ENCODE results near the gene TAMALIN.

TAMALIN gene

DNA sequence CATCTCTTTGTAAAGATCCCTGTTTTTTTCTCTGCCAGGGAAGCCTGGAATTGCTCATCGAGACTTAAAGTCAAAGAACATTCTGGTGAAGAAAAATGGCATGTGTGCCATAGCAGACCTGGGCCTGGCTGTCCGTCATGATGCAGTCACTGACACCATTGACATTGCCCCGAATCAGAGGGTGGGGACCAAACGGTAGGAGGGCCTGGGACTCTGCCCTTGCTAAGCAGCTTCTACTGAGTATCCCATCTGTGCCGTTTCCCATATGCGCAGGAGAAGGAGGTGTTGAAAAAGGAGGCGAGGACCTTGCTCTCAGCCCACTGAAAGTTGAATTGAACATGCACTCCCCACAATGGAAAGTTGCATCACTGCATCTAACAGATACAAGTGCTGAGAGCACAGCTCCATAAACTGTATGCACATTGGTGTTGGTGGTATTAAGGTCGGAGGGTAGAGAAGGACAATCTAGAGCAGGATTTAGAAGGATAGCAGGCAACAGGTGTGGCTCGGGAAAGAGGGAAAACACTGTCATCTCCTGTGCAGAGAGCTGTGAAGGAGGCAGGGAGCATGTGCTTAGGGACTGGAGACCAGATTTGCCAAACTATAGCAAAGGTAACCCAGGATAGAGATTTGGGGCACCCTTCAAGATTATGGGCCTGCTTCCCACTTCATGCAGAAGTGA is 21.5 kb upstream of the TAMALIN start:
- no peak for DNase-seq

DNA sequence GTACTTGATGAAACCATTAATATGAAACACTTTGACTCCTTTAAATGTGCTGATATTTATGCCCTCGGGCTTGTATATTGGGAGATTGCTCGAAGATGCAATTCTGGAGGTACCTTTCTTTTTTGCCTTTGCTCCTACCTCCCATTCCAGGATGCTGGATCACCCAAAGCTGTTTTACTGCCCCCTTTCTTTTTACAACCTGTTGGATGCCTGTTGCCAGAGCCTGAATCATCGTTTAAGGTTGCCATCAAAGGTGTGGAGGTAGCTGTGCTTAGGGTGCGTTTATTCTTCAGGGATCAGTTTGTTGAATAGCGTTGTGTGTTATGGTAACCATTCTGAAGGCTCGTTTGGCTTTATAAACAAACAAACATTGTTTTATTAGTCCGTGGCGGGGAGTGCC is 19.9 kb upstream of the TAMALIN start:
- DNase-seq, result no peak

DNA sequence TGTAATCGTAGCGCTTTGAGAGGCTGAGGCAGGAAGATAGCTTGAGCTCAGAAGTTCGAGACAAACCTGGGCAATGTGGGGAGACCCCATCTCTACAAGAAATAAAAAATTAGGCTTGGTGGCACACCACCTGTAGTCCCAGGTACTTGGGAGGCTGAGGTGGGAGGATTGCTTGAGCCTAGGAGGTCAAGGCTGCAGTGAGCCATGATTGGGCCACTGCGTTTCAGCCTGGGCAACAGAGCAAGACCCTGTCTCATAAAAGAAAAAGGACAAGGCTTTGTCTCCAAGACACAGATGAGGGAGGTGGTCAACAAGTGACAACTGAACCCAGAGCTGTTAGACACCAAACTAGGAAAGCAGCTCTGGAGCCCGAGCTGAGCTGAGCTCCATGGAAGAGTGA is 14.5 kb upstream of the TAMALIN start:
- DNase-seq, result no peak

DNA sequence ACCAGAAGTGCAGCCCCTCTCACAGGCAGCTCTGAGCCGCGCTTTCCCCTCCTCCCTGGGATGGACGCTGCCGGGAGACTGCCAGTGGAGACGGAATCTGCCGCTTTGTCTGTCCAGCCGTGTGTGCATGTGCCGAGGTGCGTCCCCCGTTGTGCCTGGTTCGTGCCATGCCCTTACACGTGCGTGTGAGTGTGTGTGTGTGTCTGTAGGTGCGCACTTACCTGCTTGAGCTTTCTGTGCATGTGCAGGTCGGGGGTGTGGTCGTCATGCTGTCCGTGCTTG is 12.3 kb upstream of the TAMALIN start:
- DNase-seq, result no peak

DNA sequence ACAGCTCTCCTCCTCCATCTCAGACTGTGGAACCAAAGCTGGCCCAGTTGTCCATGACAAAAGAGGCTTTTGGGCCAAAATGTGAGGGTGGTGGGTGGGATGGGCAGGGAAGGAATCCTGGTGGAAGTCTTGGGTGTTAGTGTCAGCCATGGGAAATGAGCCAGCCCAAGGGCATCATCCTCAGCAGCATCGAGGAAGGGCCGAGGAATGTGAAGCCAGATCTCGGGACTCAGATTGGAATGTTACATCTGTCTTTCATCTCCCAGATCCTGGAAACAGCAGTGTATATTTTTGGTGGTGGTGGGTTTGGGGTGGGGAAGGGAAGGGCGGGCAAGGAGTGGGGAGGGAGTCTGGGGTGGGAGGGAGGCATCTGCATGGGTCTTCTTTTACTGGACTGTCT is 11.8 kb upstream of the TAMALIN start:
- DNase-seq, result no peak

DNA sequence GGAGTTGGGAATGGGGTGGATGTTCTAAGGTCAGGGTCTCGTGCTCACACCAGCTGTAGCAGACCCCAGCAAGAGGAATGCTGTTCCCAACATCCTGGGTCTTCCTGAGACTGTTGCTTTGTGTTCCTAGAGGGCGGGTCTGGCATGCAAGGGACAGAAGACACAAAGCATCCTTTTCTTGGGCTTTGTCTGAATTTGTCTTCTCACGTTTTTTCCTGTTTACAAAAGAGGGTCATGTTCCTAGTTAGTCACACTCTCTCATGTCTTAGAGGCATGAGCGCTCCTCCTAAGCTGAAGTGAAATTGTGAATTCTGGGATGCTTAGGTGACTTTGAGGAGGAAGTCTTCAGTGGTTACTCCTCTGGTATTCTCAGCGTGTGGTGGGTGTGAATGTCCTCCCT is 9.6 kb upstream of the TAMALIN start:
- no peak for DNase-seq

DNA sequence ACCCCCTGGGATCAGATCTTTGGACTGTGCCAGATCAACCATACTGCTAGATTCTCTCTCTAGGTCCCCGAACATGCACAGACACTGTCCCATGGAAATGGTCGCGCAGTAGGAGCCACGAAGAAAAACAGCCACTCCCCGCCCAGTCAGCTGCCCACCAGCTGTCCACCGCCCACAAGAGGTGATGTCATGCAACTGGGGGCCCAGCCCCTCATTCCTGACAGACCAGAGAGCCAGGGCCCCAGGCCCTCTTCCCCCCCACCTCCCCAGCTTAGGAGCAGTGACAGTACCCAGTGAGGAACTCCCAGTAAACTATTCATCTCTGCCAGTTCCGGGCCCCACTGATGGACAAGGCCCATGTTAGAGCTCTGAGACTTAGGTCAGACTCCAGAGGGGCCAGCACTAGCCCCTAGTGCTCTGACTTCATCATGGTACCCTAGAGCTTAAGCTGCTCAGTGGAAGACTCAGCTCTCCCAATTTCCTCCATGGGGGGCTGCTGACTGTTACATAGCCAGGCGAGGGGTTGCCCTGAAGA is 3.7 kb upstream of the TAMALIN start:
- DNase-seq, result no peak

DNA sequence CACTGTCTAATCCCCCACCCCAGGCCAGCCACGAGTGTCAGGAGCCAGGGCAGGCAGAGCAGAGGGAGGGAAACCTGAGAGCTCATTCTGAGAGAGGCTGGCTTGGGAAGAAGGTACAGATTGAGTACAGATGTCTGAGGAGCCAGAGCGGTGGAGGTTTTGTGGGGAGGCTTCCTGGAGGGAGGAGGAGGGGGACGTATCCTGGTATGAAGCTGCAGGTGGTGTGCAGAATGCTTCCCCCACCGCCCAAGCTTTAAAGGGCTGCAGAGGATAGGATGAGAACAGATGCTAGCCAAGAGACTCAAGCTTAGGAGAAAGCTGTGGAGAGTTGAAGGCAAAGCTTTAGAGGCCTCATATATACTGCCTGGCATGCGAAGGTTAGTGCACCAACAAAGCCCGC is 3.2 kb upstream of the TAMALIN start:
- no peak for DNase-seq

DNA sequence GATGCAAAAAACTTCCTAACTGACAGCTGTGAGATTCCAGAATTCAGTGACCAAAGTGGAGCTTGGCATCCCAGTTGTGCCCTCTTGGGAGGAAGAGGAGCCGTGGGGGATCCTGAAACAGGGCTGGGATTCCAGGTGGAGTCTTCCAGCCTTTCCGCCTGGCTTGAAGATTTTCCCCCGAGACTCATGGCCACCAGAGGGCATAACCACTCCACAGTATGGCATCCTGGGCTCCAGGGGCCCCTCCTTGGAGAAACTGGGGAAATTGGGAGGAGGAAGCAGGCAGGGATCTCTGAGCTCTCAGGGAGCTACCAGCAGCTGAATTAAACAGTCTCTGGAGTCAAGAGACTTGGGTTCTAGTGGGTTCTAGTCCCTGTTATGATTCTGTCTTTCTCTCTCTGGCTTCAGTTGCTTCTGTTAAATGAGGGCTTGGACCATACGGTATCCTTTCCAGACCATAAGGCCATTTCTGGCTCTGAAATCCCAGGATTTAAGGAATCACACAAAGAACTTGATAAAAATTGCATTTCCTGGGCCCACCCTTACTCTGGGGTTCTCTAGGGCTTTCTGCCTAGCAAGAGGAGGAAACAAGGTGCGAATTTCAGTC is 2.6 kb upstream of the TAMALIN start:
- DNase-seq, result no peak

DNA sequence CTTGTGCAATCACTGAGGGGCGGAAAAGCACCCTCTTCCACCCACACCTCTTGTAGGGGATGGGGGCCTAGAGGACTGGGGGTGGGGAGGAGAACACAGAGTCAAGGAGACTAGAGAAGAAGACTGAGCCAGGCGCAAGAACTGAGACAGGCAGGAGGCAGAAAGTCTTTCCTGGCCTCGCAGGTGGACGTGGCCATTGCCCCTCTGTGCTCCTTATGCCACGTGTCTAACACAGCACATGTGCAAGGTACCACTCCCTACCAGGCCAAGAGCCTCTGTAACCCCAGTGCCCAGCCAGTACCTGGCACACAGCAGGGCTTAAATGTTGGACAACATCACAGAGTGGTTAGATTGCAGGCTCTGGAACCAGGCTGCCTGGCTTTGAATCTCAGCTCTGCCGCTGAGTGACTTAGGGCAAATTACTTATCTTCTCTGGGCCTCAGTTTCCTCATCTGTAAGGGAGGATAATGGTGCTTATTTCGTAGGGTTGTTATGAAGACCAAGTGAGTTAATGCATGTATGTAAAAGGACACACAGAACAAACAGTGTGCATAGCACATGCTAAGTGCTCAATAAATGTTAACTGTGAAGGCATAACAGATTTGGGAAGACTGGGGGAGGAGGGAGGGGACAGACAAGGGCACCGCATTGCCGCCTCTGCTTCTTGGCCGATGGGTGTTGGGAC is 1.4 kb upstream of the TAMALIN start:
- DNase-seq, result no peak

DNA sequence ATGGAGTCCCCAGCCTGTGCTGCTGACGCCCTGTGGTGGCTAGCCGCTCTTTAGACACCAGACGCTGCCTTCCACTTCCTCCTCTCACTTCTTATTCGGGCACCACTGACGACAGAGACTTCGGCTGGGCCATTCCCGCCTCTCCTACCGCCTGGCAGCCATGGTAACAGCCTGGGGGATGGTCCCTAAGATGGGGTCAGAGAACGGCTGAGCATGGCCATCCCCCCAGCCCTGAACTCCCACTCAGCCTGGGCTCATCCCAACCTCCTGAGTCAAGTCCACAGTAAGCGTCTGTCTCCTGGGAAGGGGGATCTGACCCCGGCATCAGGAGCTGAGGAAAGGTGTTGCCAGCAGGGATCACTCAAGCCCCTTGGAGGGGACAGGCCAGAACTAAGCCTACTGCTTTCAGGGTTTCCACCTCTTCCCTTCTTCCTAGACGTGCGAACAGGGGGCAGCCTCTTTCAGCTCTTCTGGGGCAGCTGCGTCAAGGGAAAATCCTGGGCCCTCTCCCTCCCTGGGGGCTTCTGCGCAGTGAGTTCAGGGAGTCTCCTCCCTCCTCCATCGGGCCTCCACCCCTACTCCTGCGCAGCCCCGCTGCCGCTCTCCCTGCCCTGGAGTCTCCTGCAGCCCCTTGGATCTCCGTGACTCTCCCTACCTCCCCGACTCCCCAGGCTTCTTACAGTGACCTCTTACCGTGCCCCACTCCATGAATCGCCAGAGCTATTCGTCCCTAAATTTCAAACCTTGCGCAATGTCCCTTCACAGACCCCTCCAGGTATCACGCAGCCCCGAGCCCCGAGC is 643 bp upstream of the TAMALIN start:
- DNase-seq, result no peak

DNA sequence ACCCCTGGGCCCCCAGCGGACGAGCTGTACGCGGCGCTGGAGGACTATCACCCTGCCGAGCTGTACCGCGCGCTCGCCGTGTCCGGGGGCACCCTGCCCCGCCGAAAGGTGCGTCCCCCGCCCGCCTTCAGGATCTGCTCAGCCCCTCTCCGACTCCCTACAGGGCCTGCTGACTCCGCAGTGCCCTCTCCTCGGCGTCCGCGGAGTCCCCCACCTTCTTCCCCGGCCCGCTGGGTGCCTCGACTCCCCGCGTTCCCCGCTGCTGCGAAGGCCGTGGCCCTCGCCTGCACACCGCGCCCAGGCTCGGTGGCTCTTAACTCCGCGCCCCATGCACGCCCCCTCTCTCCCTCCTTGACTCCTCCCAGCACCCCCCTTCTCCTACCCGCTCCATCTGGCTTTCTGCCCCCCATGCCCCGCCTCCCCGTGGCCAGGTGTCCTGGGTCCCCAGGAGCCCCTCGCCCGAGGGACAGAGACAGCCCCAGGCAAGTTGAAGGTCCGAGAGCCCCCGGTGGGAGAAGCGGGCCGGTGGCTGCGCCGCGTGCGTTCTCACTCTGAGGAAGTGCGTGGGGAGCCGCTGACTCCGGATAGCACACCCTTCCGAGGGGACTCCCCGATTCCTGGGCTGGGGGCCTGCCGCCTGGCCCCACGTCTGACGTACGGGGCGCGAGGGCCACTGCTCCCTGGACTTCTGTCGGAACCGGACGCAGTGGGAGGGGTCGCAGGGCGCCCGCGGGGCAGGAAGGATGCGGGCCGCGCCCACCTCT is 594 bp downstream of the TAMALIN start:
- DNase-seq, result peak; percentile 39

DNA sequence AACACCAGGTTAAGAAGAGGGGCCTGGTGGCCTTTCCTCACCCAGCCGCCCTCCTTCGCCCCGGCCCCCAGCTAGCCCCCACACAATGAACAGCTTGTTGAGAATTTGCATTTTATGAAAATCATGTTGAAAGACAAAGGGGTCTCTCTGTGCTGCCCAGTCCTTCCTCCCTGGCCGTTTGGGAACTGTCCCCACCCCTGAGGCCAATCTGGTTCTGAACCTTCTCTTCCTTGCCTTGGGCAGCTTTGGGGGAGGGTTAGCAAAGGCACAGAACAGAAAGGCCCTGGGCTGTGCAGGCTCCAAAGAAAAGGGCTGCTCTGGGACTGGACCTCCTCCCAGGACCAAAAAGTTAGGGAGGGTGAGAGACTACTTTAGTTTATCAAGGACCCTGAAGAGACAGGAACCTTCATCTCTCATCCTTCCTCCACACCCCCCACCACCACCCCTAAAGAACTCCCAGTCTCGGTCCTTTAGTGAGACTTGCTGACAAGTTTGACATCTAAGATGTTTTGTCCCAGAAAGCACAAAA is 1.3 kb downstream of the TAMALIN start:
- DNase-seq, result no peak

DNA sequence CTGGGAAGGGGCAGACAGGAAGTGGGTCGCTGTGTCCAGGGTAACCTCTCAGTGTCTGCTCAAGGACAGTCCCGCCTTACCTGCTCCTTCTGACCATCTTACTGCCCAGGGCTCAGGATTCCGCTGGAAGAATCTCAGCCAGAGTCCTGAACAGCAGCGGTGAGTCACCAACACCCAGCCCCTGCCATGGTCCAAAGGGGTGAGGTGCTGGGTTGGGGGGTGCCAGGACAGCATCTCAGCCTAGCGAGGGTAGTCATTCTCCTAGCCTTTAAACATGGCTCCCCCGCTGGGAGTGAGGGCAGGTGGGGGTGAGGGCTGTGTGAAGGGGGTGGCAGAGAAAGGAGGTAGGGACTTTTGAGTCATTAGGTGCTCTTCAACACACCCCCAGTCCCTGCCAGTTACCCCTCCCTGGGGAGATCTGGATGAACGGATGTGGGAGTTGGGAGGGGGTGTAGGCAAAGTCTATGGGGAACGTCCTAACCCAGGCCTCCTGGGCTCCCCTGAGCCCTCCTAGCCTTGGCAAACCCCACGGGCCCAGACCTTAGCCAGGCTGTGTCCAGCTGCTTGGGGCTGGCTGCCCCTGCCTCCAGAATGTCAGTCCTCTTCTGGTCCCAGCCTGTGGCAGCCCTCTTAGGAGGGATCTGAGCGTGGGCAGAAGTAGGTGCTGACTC is 2.5 kb downstream of the TAMALIN start:
- no peak for DNase-seq

DNA sequence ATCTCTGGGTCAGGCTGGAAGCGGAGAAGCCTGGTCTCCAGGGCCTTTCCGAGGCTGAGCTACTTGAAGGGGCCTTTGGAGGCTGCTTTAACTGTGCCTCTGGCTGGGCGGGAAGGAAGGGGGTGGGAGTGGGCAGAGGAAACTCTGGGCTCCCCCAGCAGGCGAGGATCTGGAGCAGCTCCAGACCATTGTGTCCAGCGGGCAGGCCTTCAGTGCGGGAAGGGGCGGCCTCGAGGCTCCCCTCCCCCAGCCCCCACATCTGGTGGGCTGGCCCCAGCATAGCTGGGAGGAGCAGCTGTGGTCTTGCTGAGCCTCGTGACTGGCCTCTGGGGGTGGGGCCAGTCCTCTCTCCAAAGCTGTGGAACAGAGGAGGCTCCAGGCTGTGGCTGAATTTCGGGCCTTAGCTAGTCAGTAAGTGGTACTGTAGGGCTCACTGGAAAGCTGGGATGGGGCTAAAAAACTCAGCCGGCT is 3.4 kb downstream of the TAMALIN start:
- no peak for DNase-seq

DNA sequence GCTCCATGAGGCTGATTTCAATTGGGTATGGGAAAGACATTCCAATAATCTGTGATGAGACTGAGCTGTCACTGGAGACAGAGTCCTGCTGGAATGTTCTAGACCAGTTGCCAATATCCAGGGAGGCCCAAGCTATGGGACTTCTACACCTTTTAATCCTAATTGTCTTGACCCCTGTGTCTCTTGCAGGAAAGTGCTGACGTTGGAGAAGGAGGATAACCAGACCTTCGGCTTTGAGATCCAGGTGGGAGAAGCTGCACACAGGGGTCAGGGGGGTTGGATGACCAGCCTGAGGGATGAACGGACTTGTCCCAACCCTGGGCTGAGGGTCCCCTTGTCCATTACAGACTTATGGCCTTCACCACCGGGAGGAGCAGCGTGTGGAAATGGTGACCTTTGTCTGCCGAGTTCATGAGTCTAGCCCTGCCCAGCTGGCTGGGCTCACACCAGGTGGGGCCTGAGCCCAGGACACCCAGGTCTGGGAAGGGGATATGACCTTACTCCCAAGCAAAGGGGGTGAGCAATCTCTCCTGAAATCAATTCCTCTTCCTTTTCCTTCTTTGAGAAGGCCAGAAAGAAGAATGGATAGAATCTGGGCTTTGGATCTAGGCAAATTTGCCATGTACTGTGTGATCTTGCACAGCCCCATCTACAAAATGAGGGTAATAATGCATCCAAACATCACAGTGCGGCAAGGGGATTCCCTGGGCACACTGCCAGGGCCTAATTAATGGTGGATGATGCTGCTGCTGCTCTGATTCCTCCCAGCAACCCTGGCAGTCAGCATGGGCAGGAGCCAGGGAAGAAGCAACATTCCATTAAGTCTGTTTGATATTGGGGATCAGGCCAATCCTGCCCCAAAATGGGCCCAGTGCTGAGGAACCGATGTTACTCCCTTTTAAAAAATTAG is 4.2 kb downstream of the TAMALIN start:
- DNase-seq, result no peak

DNA sequence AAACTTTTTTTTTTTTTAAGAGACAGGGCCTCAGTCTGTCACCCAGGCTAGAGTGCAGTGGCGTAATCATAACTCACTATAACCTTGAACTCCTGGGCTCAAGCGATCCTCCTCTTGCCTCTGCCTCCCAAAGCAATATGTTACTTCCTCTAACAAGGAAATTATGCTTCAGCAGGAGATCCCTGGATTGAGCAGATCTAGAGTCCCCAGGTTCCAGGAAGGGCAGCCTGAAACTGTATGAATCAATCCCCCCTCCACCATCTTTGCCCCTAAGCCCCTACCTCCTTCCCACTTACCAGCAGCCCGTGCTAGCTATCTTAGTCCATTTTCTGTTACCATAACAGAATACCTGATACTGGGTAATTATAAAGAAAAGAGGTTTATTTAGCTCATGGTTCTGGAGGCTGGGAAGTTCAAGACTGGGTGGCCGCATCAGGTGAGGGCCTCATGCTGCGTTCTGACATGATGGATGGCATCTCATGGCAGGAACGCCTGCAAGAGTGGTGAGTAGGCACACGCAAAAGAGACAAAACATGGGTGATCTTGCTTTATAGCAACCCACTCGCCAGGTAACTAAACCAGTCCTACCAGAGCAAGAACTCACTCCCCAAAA is 5.0 kb downstream of the TAMALIN start:
- DNase-seq, result no peak

DNA sequence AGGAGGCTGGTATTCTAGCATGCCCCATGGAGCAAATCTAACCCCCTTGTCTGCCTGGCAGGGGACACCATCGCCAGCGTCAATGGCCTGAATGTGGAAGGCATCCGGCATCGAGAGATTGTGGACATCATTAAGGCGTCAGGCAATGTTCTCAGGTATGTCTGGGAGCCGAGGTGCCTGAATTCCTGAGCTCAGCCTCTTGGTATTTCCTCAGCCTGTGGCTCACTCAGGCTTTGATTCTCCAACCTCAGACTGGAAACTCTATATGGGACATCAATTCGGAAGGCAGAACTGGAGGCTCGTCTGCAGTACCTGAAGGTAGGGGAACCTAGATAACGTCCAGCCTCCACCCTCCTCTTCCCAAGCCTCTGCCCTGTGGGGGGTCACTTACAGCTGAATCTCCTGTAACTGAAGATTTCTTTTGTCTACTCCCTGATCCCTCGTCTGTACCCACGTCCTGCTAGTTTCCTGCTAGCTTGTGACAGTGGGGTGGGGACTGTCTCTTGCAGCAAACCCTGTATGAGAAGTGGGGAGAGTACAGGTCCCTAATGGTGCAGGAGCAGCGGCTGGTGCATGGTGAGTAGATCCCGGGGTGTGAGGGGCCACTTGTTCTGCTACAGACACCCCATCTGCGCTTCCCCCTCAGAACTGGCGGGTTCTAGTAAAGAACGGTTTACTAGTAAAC is 7.0 kb downstream of the TAMALIN start:
- no peak for DNase-seq
